NK-92 (cell line): ENCODE results near the gene XYLT1.

Source experiments
- DNase-seq: peaks from one replicate; lab custom pipeline; 2025; ENCODE audit not compliant: unreplicated experiment; lab: John Stamatoyannopoulos, UW

XYLT1 gene

GRCh38 chr16:17375461-17376304, 95.1 kb downstream of the XYLT1 start:
- no peak for DNase-seq

GRCh38 chr16:17374668-17375255, 96.0 kb downstream of the XYLT1 start:
- no peak for DNase-seq

GRCh38 chr16:17373533-17373932, 97.2 kb downstream of the XYLT1 start:
- no peak for DNase-seq

GRCh38 chr16:17372386-17372785, 98.4 kb downstream of the XYLT1 start:
- no peak for DNase-seq

- DNase-seq, result no peak
These were observed 99.5 kb downstream of the XYLT1 start for GRCh38 chr16:17371299-17371698.

GRCh38 chr16:17370731-17371285, 100.0 kb downstream of the XYLT1 start:
- DNase-seq, result no peak

GRCh38 chr16:17370223-17370707, 100.5 kb downstream of the XYLT1 start:
- DNase-seq, result no peak

- DNase-seq, result no peak
These were observed 101.1 kb downstream of the XYLT1 start for GRCh38 chr16:17369421-17370222.

- no peak for DNase-seq
These were observed 101.8 kb downstream of the XYLT1 start for GRCh38 chr16:17368951-17369350.

- DNase-seq, result no peak
These were observed 102.3 kb downstream of the XYLT1 start for GRCh38 chr16:17368446-17368845.

- no peak for DNase-seq
These were observed 102.8 kb downstream of the XYLT1 start for GRCh38 chr16:17367923-17368322.

GRCh38 chr16:17367036-17367435, 103.7 kb downstream of the XYLT1 start:
- DNase-seq, result no peak

GRCh38 chr16:17366299-17366961, 104.3 kb downstream of the XYLT1 start:
- no peak for DNase-seq

GRCh38 chr16:17365591-17366298, 105.0 kb downstream of the XYLT1 start:
- no peak for DNase-seq

- DNase-seq, result no peak
These were observed 105.6 kb downstream of the XYLT1 start for GRCh38 chr16:17365211-17365541.

- no peak for DNase-seq
These were observed 106.2 kb downstream of the XYLT1 start for GRCh38 chr16:17364319-17365210.

- no peak for DNase-seq
These were observed 107.8 kb downstream of the XYLT1 start for GRCh38 chr16:17362946-17363345.

- no peak for DNase-seq
These were observed 108.6 kb downstream of the XYLT1 start for GRCh38 chr16:17362183-17362582.

GRCh38 chr16:17360693-17361122, 110.1 kb downstream of the XYLT1 start:
- no peak for DNase-seq
